ENCODE results near the gene MAN1C1. TPM values are rescaled to one million over a fixed set of nuclear protein-coding genes. Genes with fewer than 3 reads are reported as not detected.

MAN1C1 gene
- total RNA-seq, 1 experiment from 2014 or later: 16.8 TPM

GRCh38 chr1:25723250-25723880 is 106.8 kb downstream of the MAN1C1 start (continued):
- TF ChIP-seq ESRRA (CRISPR knock-in tag; IDR thresholded peaks at IDR 0.05; ENCODE audit: borderline replicate concordance): no peak

- Mint-ChIP-seq H3K4me1 (peaks cover 55% of the 10 kb centered on the region), H3K4me3 (no peak overlapping the region), H3K27me3 (ENCODE audit: low read depth) (no peaks in the 10 kb centered on the region; the same call in 1 of the 2 replicates), H3K9me3 (0 out of 2 replicates have a peak, but pooled peaks cover 3% of the 10 kb centered on the region), H3K36me3 (no peaks in the 10 kb centered on the region), H3K27ac (no peak overlapping the region; the same call in 1 of the 2 replicates)
- CTCF ChIA-PET: interaction anchor here (0.9 to 2.6 kb wide), 8 partner anchors 22 to 151 kb away, joined by 3 to 10 read pairs (median 9); no protein-coding TSS in a partner anchor
- ATAC-seq (no peak), DNase-seq (ENCODE audit: low spot score) (no peak)
- TF ChIP-seq MAX (CRISPR knock-in tag; IDR thresholded peaks at IDR 0.05): no peak
- TF ChIP-seq ZBTB21 (CRISPR knock-in tag; IDR thresholded peaks at IDR 0.05; ENCODE audit: borderline replicate concordance): no peak
- no peak for TF ChIP-seq E2F1 (CRISPR knock-in tag; IDR thresholded peaks at IDR 0.05)
- no peak for TF ChIP-seq RELA (CRISPR knock-in tag; IDR thresholded peaks at IDR 0.05; ENCODE audit: borderline replicate concordance)
- TF ChIP-seq ZNF281 (CRISPR knock-in tag; IDR thresholded peaks at IDR 0.05): no peak
- TF ChIP-seq OVOL2 (CRISPR knock-in tag; IDR thresholded peaks at IDR 0.05; ENCODE audit: borderline replicate concordance): no peak
- no peak for TF ChIP-seq TEAD1 (CRISPR knock-in tag; IDR thresholded peaks at IDR 0.05)
- TF ChIP-seq SMAD3 (CRISPR knock-in tag; IDR thresholded peaks at IDR 0.05; ENCODE audit: borderline replicate concordance): no peak
- no peak for TF ChIP-seq FOXP1 (CRISPR knock-in tag; IDR thresholded peaks at IDR 0.05; ENCODE audit: borderline replicate concordance)
- TF ChIP-seq GRHL2 (CRISPR knock-in tag; IDR thresholded peaks at IDR 0.05; ENCODE audit: insufficient replicate concordance, severe bottlenecking): no peak
- no peak for TF ChIP-seq ZSCAN18 (CRISPR knock-in tag; IDR thresholded peaks at IDR 0.05)
- no peak for TF ChIP-seq ZNF317 (CRISPR knock-in tag; IDR thresholded peaks at IDR 0.05; ENCODE audit: borderline replicate concordance, low read depth)
- no peak for TF ChIP-seq ATF3 (CRISPR knock-in tag; conservative IDR thresholded peaks at IDR 0.05)
- POLR2A ChIA-PET: interaction anchor here (0.5 kb wide), 1 partner anchor 86 kb away, joined by 3 read pairs; no protein-coding TSS in a partner anchor
These were observed 107.6 kb downstream of the MAN1C1 start for GRCh38 chr1:25724201-25724600.

GRCh38 chr1:25724966-25725365 is 108.4 kb downstream of the MAN1C1 start:
- ChIA-PET POLR2A (interaction anchor here (0.6 to 0.9 kb wide), 2 partner anchors 26 to 62 kb away, joined by 3 read pairs; no protein-coding TSS in a partner anchor), CTCF (interaction anchor here (0.6 to 2.6 kb wide), 32 partner anchors 9 to 170 kb away, joined by 3 to 15 read pairs (median 4); no protein-coding TSS in a partner anchor)
- no peaks in the 10 kb centered on the region for H3K36me3 Mint-ChIP-seq
- 0 out of 2 replicates have a peak, but pooled peaks cover 3% of the 10 kb centered on the region for H3K9me3 Mint-ChIP-seq
- H3K27ac Mint-ChIP-seq: no peak overlapping the region
- peaks cover 55% of the 10 kb centered on the region for H3K4me1 Mint-ChIP-seq
- ATAC-seq (peak; percentile 57), DNase-seq (ENCODE audit: low spot score) (no peak)
- TF ChIP-seq NR2C2 (CRISPR knock-in tag; IDR thresholded peaks at IDR 0.05) (no peak), MAX (CRISPR knock-in tag; IDR thresholded peaks at IDR 0.05) (0 out of 2 replicates have a peak, but pooled peaks have one; percentile 19)
- H3K27me3 Mint-ChIP-seq (ENCODE audit: low read depth): no peaks in the 10 kb centered on the region; the same call in 1 of the 2 replicates
- no peak overlapping the region for H3K4me3 Mint-ChIP-seq

Measured in WTC11 (cell line).